ENCODE results near the gene MAP1B. TPM values are rescaled to one million over a fixed set of nuclear protein-coding genes. Genes with fewer than 3 reads are reported as not detected.
A peak's percentile ranks its signal among the peaks of the same experiment; 100 is the strongest.

The MAP1B gene
- total and polyA plus RNA-seq, 12 donors: 13.1 to 154 (median 90.0) TPM

DNA sequence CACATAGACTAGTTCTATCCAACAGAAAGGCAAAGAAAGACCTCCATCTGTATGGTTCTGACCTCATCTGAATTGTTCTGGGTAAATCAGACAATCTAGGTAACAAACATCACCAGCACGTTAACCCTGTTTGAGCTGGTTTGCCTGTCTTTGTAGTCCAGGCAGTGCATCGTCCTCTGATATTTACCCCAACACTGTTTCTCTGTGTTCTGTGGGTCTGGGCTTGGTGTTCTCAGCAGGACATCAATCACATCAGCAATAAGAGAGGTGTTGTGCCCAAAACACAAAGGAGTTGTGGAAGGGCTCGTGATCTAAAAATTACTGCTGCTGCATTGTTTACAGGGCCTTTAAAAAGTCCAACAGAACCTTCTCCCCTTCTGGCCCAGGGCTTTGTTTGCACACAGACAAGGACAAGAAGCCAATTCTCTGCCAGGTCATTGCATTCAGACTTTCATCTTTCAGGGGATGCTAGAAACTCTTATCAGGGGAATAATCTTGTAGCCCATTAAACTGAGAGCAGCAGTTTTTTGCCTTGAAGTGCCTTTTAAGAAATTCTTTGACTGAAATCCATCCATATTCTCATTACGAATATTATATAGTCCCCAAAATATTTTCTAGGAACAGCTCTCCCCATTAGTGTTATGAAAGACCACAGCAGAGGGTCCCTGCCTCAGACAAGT, 30.5 kb upstream of the MAP1B start:
- 73 to 77% methylated on average over 4 of the region's 4 CpGs for WGBS, 2 donors
- ATAC-seq (no peak), DNase-seq (no peak)
- Histone ChIP-seq H3K27me3 (peaks cover 0 to 12% (median 0%) of the 10 kb centered on the region in 7 donors), H3K4me1 (peaks cover 0 to 6% (median 0%) of the 10 kb centered on the region in 9 donors), H3K9me3 (no peaks in the 10 kb centered on the region), H3K27ac (no peak overlapping the region), H3K4me3 (no peak overlapping the region), H3K36me3 (no peaks in the 10 kb centered on the region)
- TF ChIP-seq, protein P1, sequence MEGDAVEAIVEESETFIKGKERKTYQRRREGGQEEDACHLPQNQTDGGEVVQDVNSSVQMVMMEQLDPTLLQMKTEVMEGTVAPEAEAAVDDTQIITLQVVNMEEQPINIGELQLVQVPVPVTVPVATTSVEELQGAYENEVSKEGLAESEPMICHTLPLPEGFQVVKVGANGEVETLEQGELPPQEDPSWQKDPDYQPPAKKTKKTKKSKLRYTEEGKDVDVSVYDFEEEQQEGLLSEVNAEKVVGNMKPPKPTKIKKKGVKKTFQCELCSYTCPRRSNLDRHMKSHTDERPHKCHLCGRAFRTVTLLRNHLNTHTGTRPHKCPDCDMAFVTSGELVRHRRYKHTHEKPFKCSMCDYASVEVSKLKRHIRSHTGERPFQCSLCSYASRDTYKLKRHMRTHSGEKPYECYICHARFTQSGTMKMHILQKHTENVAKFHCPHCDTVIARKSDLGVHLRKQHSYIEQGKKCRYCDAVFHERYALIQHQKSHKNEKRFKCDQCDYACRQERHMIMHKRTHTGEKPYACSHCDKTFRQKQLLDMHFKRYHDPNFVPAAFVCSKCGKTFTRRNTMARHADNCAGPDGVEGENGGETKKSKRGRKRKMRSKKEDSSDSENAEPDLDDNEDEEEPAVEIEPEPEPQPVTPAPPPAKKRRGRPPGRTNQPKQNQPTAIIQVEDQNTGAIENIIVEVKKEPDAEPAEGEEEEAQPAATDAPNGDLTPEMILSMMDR (IDR thresholded peaks at IDR 0.05): no peak
- intact Hi-C loops (cut with DNase I): no loop called here

DNA sequence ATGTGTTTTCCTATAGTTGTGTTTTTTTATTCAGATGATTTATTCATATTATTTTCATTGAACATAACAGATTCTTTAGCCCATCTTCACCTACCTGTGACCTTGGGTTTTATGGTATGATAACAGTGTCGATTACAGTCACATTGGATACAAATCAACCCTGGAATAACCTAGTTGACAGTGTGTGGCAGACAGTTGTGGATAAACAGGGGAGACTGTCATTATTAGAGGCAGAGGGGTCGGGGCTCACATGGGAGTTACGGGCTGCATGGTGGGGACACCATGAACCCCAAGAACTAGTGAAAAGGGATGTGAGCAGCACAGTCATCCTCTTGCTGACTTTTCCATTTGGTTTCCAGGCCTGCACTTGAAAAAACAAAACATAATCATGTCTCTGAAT, 29.9 kb upstream of the MAP1B start:
- DNase-seq (no peak), ATAC-seq (no peak)
- H3K27me3 ChIP-seq: peaks cover 0 to 12% (median 0%) of the 10 kb centered on the region in 7 donors
- H3K36me3 ChIP-seq: no peaks in the 10 kb centered on the region
- WGBS, 2 donors: 85 to 88% methylated on average over 3 of the region's 3 CpGs
- peaks cover 0 to 6% (median 0%) of the 10 kb centered on the region in 9 donors for H3K4me1 ChIP-seq
- H3K9me3 ChIP-seq: no peaks in the 10 kb centered on the region
- no peak overlapping the region for H3K27ac ChIP-seq
- TF ChIP-seq, protein P1 (IDR thresholded peaks at IDR 0.05): no peak
- intact Hi-C loops (cut with DNase I): no loop called here
- no peak overlapping the region for H3K4me3 ChIP-seq

DNA sequence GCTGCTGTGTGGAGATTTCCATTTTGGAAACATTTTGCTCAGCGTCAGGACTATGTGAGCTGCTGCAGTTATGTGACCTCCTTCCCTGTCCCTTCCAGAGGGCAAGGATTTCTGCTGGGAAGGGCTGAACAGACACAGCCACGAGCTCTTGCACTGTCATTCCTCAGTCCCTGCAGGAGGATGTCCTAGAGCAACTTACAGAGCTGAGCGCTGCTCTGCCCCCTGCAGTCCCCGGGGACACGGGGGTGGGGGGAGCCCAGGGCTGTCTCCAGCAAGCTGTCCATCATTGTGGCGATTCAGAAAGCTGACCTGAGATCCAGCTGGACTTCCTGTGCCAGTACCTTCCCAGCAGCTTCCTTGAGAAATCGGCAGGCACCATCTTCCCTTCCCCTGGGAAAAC, 28.0 kb upstream of the MAP1B start:
- no peaks in the 10 kb centered on the region for H3K36me3 ChIP-seq
- ATAC-seq: peak; percentile 58 to 86 (median 76)
- peaks cover 0 to 6% (median 0%) of the 10 kb centered on the region in 9 donors for H3K4me1 ChIP-seq
- peak overlapping the region in 1 of 10 donors; percentile 49 for H3K27ac ChIP-seq
- WGBS, 2 donors: 5 to 9% methylated on average over 7 of the region's 7 CpGs
- intact Hi-C loops (cut with DNase I): no loop called here
- peaks cover 0 to 17% (median 0%) of the 10 kb centered on the region in 7 donors for H3K27me3 ChIP-seq
- no peak overlapping the region for H3K4me3 ChIP-seq
- H3K9me3 ChIP-seq: no peaks in the 10 kb centered on the region
- peak; percentile 24 to 50 for DNase-seq
- TF ChIP-seq, protein P1 (IDR thresholded peaks at IDR 0.05): peak in 3 of 9 donors; percentile 6 to 34 (median 24)

DNA sequence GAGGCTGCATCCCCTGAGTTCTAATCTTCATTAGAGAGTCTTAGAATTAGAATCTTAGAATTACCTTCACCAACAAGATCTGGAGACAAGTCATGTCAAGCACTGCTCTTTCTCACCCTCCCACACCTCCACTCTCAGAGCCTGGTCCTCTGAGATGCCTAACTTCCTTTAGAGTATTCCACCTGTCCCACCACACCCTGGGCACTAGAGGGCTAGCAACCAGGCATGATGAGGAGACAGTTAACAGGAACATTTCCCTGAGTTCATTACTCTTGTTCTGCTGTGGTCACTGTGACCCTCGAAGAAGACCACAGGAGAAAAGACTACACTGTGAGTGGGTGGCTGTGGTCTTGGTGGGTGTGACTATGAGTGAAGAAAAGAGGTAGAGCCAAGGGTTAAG, 25.2 kb upstream of the MAP1B start:
- H3K9me3 ChIP-seq: no peaks in the 10 kb centered on the region
- TF ChIP-seq, protein P1 (IDR thresholded peaks at IDR 0.05): no peak
- WGBS, 2 donors: 75 to 77% methylated on average over 1 of the region's 1 CpG
- no peaks in the 10 kb centered on the region for H3K36me3 ChIP-seq
- H3K27me3 ChIP-seq: peaks cover 0 to 22% (median 0%) of the 10 kb centered on the region in 7 donors
- no peak overlapping the region for H3K27ac ChIP-seq
- intact Hi-C loops (cut with DNase I): no loop called here
- peaks cover 0 to 6% (median 0%) of the 10 kb centered on the region in 9 donors for H3K4me1 ChIP-seq
- no peak overlapping the region for H3K4me3 ChIP-seq
- no peak for DNase-seq
- no peak for ATAC-seq
